Liver (tissue), 3 donors: Measurements from ENCODE around the gene ZBTB17.

Experiments used
- ATF3 ChIP-seq: IDR thresholded peaks from 2 replicates; pipeline ENCODE4 v1.6.1; 2016; ENCODE audit warnings: antibody characterized with exemption
- CTCF ChIP-seq: fragments of 150-350 bp; IDR thresholded peaks from 2 replicates; pipeline ENCODE4 v1.5.1; 2017; ENCODE audit warnings: improper control_type of control experiment, low read depth, low read length; ENCODE audit not compliant: missing input control
- FOXA2 ChIP-seq: IDR thresholded peaks from 2 replicates; pipeline ENCODE4 v1.6.1; 2016; ENCODE audit warnings: antibody characterized with exemption
- MAX ChIP-seq: IDR thresholded peaks from 2 replicates; pipeline ENCODE4 v1.6.1; 2016; ENCODE audit warnings: antibody characterized with exemption
- RAD21 ChIP-seq, 2 donors: IDR thresholded peaks; 2 replicates each; pipeline ENCODE4 v1.6.1; 2016; ENCODE audit warnings: antibody characterized with exemption in 2 of 2, mild to moderate bottlenecking in 2 of 2
- TAF1 ChIP-seq: conservative IDR thresholded peaks from 2 replicates; pipeline ENCODE4 v1.6.1; 2016; ENCODE audit warnings: antibody characterized with exemption, mild to moderate bottlenecking
- donor health status: healthy.
- donor health status: healthy.

GRCh38 chr1:15940110-15941043 lies 35.5 kb downstream of the ZBTB17 start:
- no peak for TF ChIP-seq RAD21 (IDR thresholded peaks at IDR 0.05)
- no peak for TF ChIP-seq FOXA2
- no peak for TF ChIP-seq TAF1
- no peak for TF ChIP-seq CTCF
- no peak for TF ChIP-seq MAX
- no peak for TF ChIP-seq ATF3
